HFFc6 (cell line): ENCODE results near the gene ACAD8. TPM values are rescaled to one million over a fixed set of nuclear protein-coding genes. Genes with fewer than 3 reads are reported as not detected.
"Not testable (repeated sequence)": the region's sequence is repeated elsewhere in the genome, so short reads cannot be mapped to it uniquely, and the experiment has no call there.

Source experiments
- DNase-seq: peaks from one replicate; pipeline ENCODE4 v3.0.0-alpha.2; 2018
- H3K27ac Mint-ChIP-seq: 2 replicates; pipeline ENCODE4 v1.8.0; 2020; ENCODE audit warnings: mild to moderate bottlenecking, mixed read lengths
- H3K27me3 Mint-ChIP-seq: 2 replicates; pipeline ENCODE4 v1.8.0; 2021; ENCODE audit warnings: mild to moderate bottlenecking, moderate library complexity, mixed read lengths; ENCODE audit not compliant: insufficient read depth
- H3K36me3 Mint-ChIP-seq: 2 replicates; pipeline ENCODE4 v1.8.0; 2021; ENCODE audit warnings: low read depth, mixed read lengths
- H3K4me1 Mint-ChIP-seq: 2 replicates; pipeline ENCODE4 v1.8.0; 2020; ENCODE audit warnings: low read depth, mixed read lengths
- H3K4me3 Mint-ChIP-seq: 2 replicates; pipeline ENCODE4 v1.8.0; 2020; ENCODE audit warnings: mild to moderate bottlenecking, moderate library complexity, mixed read lengths
- H3K9me3 Mint-ChIP-seq: 2 replicates; pipeline ENCODE4 v1.8.0; 2020; ENCODE audit warnings: mild to moderate bottlenecking, mixed read lengths
- CTCF ChIP-seq: fragments of 200-600 bp; sonication (generic); IDR thresholded peaks from 2 replicates; pipeline ENCODE4 v1.5.0; 2021; ENCODE audit warnings: antibody characterized with exemption, mild to moderate bottlenecking
- total RNA-seq, 6 experiments: library from RNA; stranded (reverse); fragmentation: NEBNext Ultra II Directional; extraction: Animal tissue kit (Norgen Biotek cat#: 25700); gene quantifications; 2 replicates in 1 of 6; 3 replicates in 5 of 6; pipeline ENCODE4 v1.2.3, GENCODE V29; 2021

Gene ACAD8
- total RNA-seq, 6 experiments from 2014 or later = 11.8 to 15.7 (median 13.8) TPM

GRCh38 chr11:134282121-134283045 lies 29.0 kb downstream of the ACAD8 start:
- H3K27me3 Mint-ChIP-seq = peaks cover 20% of the 10 kb centered on the region
- DNase-seq = no peak
- 0 out of 2 replicates have a peak, but pooled peaks cover under 1% of the 10 kb centered on the region for H3K36me3 Mint-ChIP-seq
- TF ChIP-seq CTCF = no peak
- H3K27ac Mint-ChIP-seq = no peak overlapping the region
- no peaks in the 10 kb centered on the region for H3K9me3 Mint-ChIP-seq
- peaks cover under 1% of the 10 kb centered on the region; the same call in 1 of the 2 replicates for H3K4me1 Mint-ChIP-seq
- H3K4me3 Mint-ChIP-seq = no peak overlapping the region

GRCh38 chr11:134283461-134284230 lies 30.3 kb downstream of the ACAD8 start:
- Mint-ChIP-seq H3K4me1 (no peaks in the 10 kb centered on the region), H3K36me3 (no peaks in the 10 kb centered on the region), H3K27me3 (peaks cover 15% of the 10 kb centered on the region), H3K4me3 (no peak overlapping the region), H3K27ac (no peak overlapping the region), H3K9me3 (no peaks in the 10 kb centered on the region)
- no peak for TF ChIP-seq CTCF
- DNase-seq = no peak

- H3K4me3 Mint-ChIP-seq, DNase-seq, H3K4me1 Mint-ChIP-seq, H3K27ac Mint-ChIP-seq, H3K9me3 Mint-ChIP-seq, H3K36me3 Mint-ChIP-seq: not testable (repeated sequence)
- peaks cover 12% of the 10 kb centered on the region for H3K27me3 Mint-ChIP-seq
These were observed 31.0 kb downstream of the ACAD8 start for GRCh38 chr11:134284349-134284748.

GRCh38 chr11:134287561-134287960 lies 34.2 kb downstream of the ACAD8 start:
- Mint-ChIP-seq H3K36me3 (no peaks in the 10 kb centered on the region), H3K27ac (no peak overlapping the region), H3K4me1 (no peaks in the 10 kb centered on the region), H3K4me3 (no peak overlapping the region), H3K9me3 (no peaks in the 10 kb centered on the region; the same call in 1 of the 2 replicates), H3K27me3 (peaks cover 10% of the 10 kb centered on the region)
- DNase-seq = no peak
- no peak for TF ChIP-seq CTCF

GRCh38 chr11:134288486-134288885 lies 35.1 kb downstream of the ACAD8 start:
- Mint-ChIP-seq H3K36me3 (no peaks in the 10 kb centered on the region), H3K4me3 (no peak overlapping the region), H3K27me3 (peaks cover 13% of the 10 kb centered on the region), H3K27ac (no peak overlapping the region), H3K4me1 (no peaks in the 10 kb centered on the region), H3K9me3 (no peaks in the 10 kb centered on the region; the same call in 1 of the 2 replicates)
- no peak for DNase-seq
- no peak for TF ChIP-seq CTCF
